H54 (cell line): Measurements from ENCODE around the gene EIF4EBP2.

Experiments used
- DNase-seq: peaks from one replicate; pipeline ENCODE4 v3.0.0; 2011; ENCODE audit warnings: low spot score, mixed read lengths; ENCODE audit not compliant: insufficient read length
- FAIRE-seq: peaks from 3 replicates; lab custom pipeline; 2011; peaks lifted over from hg19 to GRCh38; lab: Jason Lieb, UNC
- POLR2A ChIP-seq: IDR thresholded peaks from 2 replicates; pipeline ENCODE4 v1.6.1; 2011; ENCODE audit warnings: low read depth, mild to moderate bottlenecking, low read length

Gene EIF4EBP2

GRCh38 chr10:70445718-70446657, 42.0 kb downstream of the EIF4EBP2 start:
- FAIRE-seq (no peak), DNase-seq (no peak)
- no peak for TF ChIP-seq POLR2A

GRCh38 chr10:70448236-70448635, 44.3 kb downstream of the EIF4EBP2 start:
- DNase-seq (no peak), FAIRE-seq (no peak)
- TF ChIP-seq POLR2A, result no peak

- no peak for DNase-seq
These were observed 51.3 kb downstream of the EIF4EBP2 start for GRCh38 chr10:70455213-70455630.

GRCh38 chr10:70456164-70456563, 52.2 kb downstream of the EIF4EBP2 start:
- no peak for TF ChIP-seq POLR2A
- DNase-seq (no peak), FAIRE-seq (no peak)

More at GRCh38 chr10:70455213-70455630, 51.3 kb downstream of the EIF4EBP2 start:
- no peak for TF ChIP-seq POLR2A
- no peak for FAIRE-seq

GRCh38 chr10:70457759-70458305, 53.9 kb downstream of the EIF4EBP2 start:
- TF ChIP-seq POLR2A, result no peak
- no peak for DNase-seq
- no peak for FAIRE-seq

GRCh38 chr10:70458329-70459060, 54.5 kb downstream of the EIF4EBP2 start:
- no peak for TF ChIP-seq POLR2A
- FAIRE-seq, result no peak
- peak; percentile 95 for DNase-seq

- DNase-seq (no peak), FAIRE-seq (no peak)
- no peak for TF ChIP-seq POLR2A
These were observed 55.3 kb downstream of the EIF4EBP2 start for GRCh38 chr10:70459061-70459773.

GRCh38 chr10:70459774-70460490, 56.0 kb downstream of the EIF4EBP2 start:
- no peak for TF ChIP-seq POLR2A
- DNase-seq, result no peak
- no peak for FAIRE-seq

- FAIRE-seq (peak; percentile 15), DNase-seq (peak; percentile 85)
- no peak for TF ChIP-seq POLR2A
These were observed 57.7 kb downstream of the EIF4EBP2 start for GRCh38 chr10:70461397-70462348.

- DNase-seq (peak; percentile 89), FAIRE-seq (peak; percentile 62)
These were observed 58.5 kb downstream of the EIF4EBP2 start for GRCh38 chr10:70462349-70462984.

GRCh38 chr10:70465278-70465677, 61.3 kb downstream of the EIF4EBP2 start:
- DNase-seq (no peak), FAIRE-seq (no peak)
- TF ChIP-seq POLR2A, result no peak

More at GRCh38 chr10:70462349-70462984, 58.5 kb downstream of the EIF4EBP2 start:
- no peak for TF ChIP-seq POLR2A
